SU-DHL-6 (cell line): ENCODE measurements around the gene GABBR2.

Experiments
- CTCF ChIP-seq: fragments of 200-600 bp; sonication (generic); IDR thresholded peaks from one replicate; pipeline ENCODE4 v1.5.1; 2017; ENCODE audit warnings: antibody characterized with exemption, mild to moderate bottlenecking, low read length, moderate library complexity; ENCODE audit not compliant: insufficient read depth, poor library complexity, severe bottlenecking
- EZH2phosphoT487 ChIP-seq: fragments of 200-600 bp; sonication (generic), shearing (Covaris generic); conservative IDR thresholded peaks from 2 replicates; pipeline ENCODE4 v1.6.1; 2018; ENCODE audit warnings: mild to moderate bottlenecking, antibody characterized with exemption, low read length, moderate library complexity, mixed read lengths

GRCh38 chr9:98362624-98363252 lies 346.0 kb downstream of the GABBR2 start:
- no peak for TF ChIP-seq CTCF
- no peak for TF ChIP-seq EZH2phosphoT487
